ENCODE data around the gene IFRD1. TPM values are rescaled to one million over a fixed set of nuclear protein-coding genes. Genes with fewer than 3 reads are reported as not detected.

The IFRD1 gene
- total RNA-seq, 1 donor, result 107 TPM

GRCh38 chr7:112520787-112521186 is 70.5 kb downstream of the IFRD1 start:
- no peak overlapping the region for H3K4me2 ChIP-seq (ENCODE audit: insufficient read depth, low read length)
- no peak overlapping the region for H3K4me3 ChIP-seq (ENCODE audit: insufficient read depth, low read length)
- H3K79me2 ChIP-seq (ENCODE audit: insufficient read depth, low read length), result no peaks in the 10 kb centered on the region
- no peak for TF ChIP-seq CTCF (IDR thresholded peaks at IDR 0.05; ENCODE audit: extremely low read depth, low read depth, low read length)
- H3K27ac ChIP-seq (ENCODE audit: low read depth, low read length), result no peak overlapping the region
- H4K20me1 ChIP-seq (ENCODE audit: insufficient read depth, low read length), result no peaks in the 10 kb centered on the region
- H3K4me1 ChIP-seq (ENCODE audit: insufficient read depth, low read length), result no peaks in the 10 kb centered on the region
- H2AFZ ChIP-seq (ENCODE audit: low read length), result no peak overlapping the region
- H3K36me3 ChIP-seq (ENCODE audit: insufficient read depth, low read length), result no peaks in the 10 kb centered on the region
- no peaks in the 10 kb centered on the region for H3K9me3 ChIP-seq (ENCODE audit: low read depth, low read length)
- H3K27me3 ChIP-seq (ENCODE audit: insufficient read depth, low read length), result peaks cover 22% of the 10 kb centered on the region
- no peak for DNase-seq (ENCODE audit: insufficient read length, low spot score, missing footprints)

GRCh38 chr7:112521942-112522341 is 71.7 kb downstream of the IFRD1 start:
- Histone ChIP-seq H3K36me3 (ENCODE audit: insufficient read depth, low read length) (no peaks in the 10 kb centered on the region), H3K9me3 (ENCODE audit: low read depth, low read length) (no peaks in the 10 kb centered on the region), H4K20me1 (ENCODE audit: insufficient read depth, low read length) (no peaks in the 10 kb centered on the region), H3K4me3 (ENCODE audit: insufficient read depth, low read length) (no peak overlapping the region), H3K27ac (ENCODE audit: low read depth, low read length) (no peak overlapping the region), H3K4me1 (ENCODE audit: insufficient read depth, low read length) (no peaks in the 10 kb centered on the region), H3K79me2 (ENCODE audit: insufficient read depth, low read length) (no peaks in the 10 kb centered on the region), H3K27me3 (ENCODE audit: insufficient read depth, low read length) (peaks cover 15% of the 10 kb centered on the region), H3K4me2 (ENCODE audit: insufficient read depth, low read length) (no peak overlapping the region), H2AFZ (ENCODE audit: low read length) (no peak overlapping the region)
- DNase-seq (ENCODE audit: insufficient read length, low spot score, missing footprints), result no peak
- TF ChIP-seq CTCF (IDR thresholded peaks at IDR 0.05; ENCODE audit: extremely low read depth, low read depth, low read length), result no peak

GRCh38 chr7:112523871-112524270 is 73.6 kb downstream of the IFRD1 start:
- Histone ChIP-seq H3K9me3 (ENCODE audit: low read depth, low read length) (no peaks in the 10 kb centered on the region), H3K36me3 (ENCODE audit: insufficient read depth, low read length) (no peaks in the 10 kb centered on the region), H3K27ac (ENCODE audit: low read depth, low read length) (no peak overlapping the region), H3K79me2 (ENCODE audit: insufficient read depth, low read length) (no peaks in the 10 kb centered on the region), H3K4me2 (ENCODE audit: insufficient read depth, low read length) (no peak overlapping the region), H3K27me3 (ENCODE audit: insufficient read depth, low read length) (peaks cover 8% of the 10 kb centered on the region), H2AFZ (ENCODE audit: low read length) (no peak overlapping the region), H4K20me1 (ENCODE audit: insufficient read depth, low read length) (no peaks in the 10 kb centered on the region), H3K4me1 (ENCODE audit: insufficient read depth, low read length) (no peaks in the 10 kb centered on the region), H3K4me3 (ENCODE audit: insufficient read depth, low read length) (no peak overlapping the region)
- TF ChIP-seq CTCF (IDR thresholded peaks at IDR 0.05; ENCODE audit: extremely low read depth, low read depth, low read length), result no peak
- DNase-seq (ENCODE audit: insufficient read length, low spot score, missing footprints), result no peak

Small RNA genes lying within 50 kb of the gene (small RNA-seq; reads per million reads assigned to genes)
- not detected for gene AC079741.1

Other genes with a start within 250 kb of the IFRD1 start
- gene DOCK4, start 244.1 kb upstream of the IFRD1 start, total RNA-seq, result 31.5 and 31.8 TPM in 2 replicates
- 58.6 and 69.8 TPM in 2 replicates for gene ZNF277, start 243.8 kb upstream of the IFRD1 start, total RNA-seq
- gene LSMEM1, start 30.5 kb downstream of the IFRD1 start, total RNA-seq, result 0.72 and 0.88 TPM in 2 replicates